DMS153 treated with DMSO at 0.1 percent for 48 hours (cell line): ENCODE results near the gene MYRF.

ENCODE experiments used
- DNase-seq: peaks from one replicate; lab custom pipeline; 2025; ENCODE audit not compliant: unreplicated experiment; lab: John Stamatoyannopoulos, UW

MYRF gene

DNA sequence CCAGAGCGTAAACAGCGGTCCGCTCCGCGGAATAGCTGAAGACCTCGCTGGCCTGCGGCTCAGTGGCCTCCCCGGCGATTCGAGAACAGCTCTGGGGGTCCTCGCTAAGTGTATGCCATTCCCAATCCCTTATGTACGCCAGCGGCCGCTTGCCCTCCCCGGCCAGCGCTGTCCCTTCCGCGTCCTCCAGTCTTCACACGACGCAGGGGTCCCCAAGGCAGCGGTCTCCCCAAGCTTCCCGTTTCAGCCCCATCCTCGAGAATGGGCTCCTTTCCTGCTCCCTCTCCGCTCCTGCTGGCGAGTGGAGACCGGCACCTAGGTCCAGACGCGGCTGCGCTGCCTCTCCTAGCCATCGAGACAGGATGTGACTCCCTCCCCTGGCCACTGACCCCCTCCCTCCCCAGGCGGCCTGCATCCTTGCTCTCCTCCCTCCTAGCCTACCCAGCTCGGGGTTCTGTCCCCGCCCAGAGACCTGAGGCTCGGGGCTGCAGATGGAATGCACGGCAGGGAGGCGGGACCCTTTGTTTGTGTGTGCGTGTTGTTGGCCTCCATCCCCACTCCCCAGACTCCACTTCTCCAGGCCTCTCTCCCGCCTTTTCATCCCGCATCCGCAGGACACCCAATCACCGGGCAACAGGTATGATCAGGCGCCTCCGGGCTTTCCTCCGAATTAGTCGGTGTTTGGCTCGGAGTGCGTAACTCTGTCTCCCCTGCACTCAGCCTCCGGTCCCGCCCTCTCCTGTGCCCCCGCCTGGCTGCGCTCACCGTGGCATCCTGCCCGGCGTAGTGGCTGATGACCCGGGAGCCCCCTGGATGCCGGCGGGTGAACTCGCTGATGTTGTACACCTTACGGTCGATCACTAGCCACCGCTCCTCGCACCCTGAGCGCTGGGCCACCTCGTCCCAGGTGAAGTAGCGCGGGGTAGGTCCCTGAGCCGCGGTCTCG is 63.6 kb downstream of the MYRF start:
- peak; percentile 78 for DNase-seq

DNA sequence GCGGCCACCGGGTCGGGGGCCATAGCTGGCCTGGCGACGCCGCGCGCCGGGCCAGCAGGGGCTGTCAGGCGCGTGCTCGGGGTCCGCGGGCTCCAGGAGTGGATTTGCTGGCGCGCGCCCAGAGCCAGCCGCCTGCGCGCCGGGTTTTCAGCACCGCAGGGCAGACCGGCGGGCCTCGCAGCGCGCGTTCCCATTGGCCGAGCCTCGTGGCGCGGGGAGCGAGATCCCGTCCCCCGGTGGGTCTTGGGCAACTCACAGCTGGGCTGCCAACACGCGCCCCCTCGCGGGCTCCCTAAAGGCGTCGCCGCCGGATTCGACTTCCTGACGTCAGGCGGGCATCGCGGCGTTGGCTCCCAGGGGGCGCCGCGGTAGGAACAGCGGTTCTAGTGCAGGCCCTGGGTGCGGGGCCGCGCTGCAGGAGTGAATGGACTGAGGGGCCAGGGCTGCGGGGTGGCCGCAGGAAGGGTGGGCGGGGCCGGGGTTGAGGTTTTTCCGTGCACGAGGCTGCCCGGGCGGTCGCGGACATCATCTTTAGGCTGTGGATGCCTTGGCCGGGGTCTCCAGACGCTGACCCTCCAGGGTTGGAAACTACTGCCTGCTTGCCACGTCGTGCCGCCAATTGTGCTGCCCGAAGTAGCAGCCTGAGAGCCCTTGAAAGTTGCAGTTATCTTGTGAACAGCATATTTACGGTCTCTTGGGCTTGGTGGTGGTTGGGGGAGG is 64.5 kb downstream of the MYRF start, which contains the start of gene FADS1:
TSS of gene FADS1 (minus strand) at position 268 of the 720 bp plus-strand sequence. CDS start at position 194, 74 bp downstream.
- peak; percentile 88 for DNase-seq

DNA sequence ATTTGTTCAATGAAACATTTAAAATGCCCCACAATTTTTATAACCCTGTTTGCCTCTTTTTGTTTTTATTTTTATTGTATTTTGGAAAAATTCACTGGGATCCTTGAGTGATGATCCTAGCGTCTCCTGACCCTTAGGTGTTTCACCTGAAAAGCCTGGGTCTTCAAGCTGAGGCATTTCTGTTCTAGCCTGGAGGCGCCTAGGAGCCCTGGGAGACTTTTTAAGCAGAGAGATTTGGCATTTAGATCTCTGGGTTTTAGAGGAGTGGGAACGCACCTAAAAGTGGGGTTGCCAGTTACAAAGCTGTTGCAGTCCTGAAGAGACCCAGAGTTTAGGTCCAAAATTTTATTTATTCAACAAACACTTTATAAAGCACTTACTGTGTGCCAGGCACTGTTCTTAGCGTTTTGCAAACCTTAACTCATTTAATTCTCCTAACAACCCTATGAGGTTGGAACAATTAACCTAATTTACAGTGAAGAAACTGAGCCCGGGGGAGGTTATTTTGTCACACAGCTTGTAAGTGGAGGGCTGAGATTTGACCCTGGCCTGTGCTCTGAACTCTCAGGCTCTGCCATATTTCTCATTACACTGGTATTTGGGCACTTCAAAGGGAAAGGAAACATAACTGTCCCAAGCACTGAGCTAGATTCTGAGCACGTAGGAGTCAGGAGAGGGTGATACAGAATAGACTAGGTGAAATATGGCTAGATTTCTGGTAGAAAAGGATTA is 65.2 kb downstream of the MYRF start:
- no peak for DNase-seq

DNA sequence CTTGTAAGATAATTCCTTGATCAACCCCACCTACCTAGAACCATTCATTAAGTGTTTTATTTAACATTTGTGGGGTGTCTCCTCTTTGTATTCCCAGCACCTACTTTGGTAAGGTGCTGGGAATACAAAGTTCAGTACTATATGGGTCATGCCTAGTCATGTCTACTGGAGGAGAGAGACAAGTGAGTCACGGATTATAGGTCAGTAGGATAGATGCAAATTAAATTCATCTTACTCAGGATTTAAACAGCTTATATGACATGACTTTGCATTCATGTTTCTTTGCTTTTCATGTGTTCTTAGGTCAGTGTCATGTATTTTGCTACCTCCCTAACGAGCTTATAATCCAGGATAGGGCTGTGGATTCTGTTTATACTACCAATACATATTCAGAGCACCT is 67.7 kb downstream of the MYRF start:
- DNase-seq: no peak

DNA sequence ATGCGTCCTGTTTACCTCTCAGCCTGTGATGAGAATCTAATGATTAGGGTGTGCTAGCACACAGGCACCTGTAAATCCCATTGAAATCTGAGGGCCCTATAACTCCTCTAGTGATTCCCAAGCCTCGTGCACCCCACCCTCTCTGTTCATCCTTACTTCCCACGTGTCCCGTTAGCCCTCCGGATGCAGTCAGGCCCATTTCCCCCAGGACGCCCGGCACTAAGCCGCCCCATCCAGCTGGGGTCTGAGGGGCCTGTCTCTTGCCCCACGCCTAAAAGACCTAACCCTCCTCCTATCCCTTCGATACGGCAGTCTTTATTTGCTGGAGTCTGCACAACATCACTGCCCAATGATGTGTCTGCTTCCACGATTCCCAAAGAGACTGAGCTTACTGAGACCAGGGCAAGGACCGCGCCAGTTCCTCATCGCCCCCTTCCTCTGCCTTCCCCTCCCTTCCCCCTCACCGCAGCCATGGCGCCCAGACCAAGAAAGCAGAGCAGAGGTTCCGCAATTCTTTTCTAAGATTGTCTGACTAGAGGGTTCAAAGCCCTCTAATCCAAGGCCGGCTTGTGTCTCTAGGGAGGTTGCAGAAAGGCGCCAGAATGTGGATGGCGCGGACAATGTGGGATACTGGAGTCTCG is 74.6 kb downstream of the MYRF start:
- DNase-seq: peak; percentile 48

DNA sequence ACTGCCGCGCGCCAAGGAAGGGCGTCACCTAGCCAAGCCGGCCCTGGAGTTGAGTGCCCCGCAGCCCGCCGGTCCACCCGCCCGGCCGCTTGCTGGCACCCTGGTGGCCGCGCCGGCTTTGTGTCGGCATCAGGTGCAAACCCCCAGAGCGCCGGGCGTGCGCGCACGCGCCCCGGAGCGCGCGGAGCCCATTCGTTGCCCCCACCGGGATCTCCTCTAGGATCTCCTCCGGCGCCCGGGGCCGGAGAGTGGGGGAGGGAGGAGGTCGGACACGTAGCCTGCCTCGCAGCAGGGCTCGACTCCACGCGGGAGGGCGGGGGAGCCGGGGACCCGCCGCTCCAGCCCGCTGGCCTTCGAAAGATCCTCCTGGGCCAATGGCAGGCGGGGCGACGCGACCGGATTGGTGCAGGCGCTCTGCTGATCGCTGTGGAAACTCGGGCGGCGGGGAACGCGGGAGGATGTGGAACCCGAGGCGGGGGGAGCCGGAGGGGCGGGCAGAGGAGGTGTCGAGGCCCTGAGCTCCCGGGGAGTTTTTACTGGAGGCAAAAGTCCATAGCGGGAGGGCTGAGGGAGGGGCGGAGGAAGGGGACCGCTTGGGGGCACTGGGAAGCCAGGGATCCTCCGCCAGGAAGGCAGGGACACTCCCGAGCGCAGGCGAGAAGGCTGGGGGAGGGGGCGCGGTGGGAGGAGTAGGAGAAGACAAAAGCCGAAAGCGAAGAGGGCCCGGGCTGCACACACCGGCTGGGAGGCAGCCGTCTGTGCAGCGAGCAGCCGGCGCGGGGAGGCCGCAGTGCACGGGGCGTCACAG is 75.3 kb downstream of the MYRF start, which contains the start of gene FADS2:
TSS of gene FADS2 (plus strand) at position 730 of the 808 bp plus-strand sequence. CDS start 91 bp downstream, outside the sequence.
- DNase-seq: peak; percentile 84

DNA sequence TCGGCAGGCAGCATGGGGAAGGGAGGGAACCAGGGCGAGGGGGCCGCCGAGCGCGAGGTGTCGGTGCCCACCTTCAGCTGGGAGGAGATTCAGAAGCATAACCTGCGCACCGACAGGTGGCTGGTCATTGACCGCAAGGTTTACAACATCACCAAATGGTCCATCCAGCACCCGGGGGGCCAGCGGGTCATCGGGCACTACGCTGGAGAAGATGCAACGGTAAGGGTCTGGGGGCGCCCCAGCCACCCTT is 75.9 kb downstream of the MYRF start:
- no peak for DNase-seq

DNA sequence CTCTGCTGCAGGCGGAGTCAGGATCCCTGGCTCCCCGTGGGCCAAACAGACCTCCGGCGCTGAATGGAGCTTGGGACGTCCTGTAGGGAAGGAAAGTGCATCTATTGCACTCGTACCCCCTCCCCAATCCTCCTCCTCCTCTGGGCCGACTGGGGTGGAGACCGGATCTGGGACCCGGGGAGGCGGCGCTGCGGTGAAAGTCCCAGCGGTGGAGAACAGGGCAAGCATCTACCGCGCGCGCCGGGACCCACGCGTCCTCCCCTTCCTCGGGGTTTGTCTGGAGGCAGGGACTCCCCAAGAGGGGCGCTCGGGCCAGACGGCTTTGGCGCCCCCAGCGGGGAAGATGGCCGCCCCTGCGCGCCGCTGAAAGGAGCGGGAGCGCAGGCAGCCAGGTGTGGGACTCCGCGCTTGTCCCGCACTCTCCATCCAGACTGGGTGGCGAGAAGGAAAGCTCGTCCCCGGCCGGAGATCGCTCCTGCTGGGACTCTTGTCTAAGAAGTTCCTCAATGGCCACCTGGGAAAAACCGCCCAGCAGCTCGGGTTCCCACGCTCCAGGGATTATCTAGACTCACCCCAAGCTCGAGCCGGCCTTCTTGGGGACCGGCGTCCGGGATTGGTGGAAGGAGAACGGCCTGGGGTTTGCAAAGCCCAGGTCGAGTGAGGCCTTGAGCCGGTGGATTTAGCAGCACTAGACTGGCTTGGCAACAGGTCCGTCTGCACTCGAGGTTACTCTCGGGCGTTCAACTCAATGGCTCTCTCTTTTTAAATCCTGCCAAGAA is 76.4 kb downstream of the MYRF start:
- DNase-seq: peak; percentile 40

DNA sequence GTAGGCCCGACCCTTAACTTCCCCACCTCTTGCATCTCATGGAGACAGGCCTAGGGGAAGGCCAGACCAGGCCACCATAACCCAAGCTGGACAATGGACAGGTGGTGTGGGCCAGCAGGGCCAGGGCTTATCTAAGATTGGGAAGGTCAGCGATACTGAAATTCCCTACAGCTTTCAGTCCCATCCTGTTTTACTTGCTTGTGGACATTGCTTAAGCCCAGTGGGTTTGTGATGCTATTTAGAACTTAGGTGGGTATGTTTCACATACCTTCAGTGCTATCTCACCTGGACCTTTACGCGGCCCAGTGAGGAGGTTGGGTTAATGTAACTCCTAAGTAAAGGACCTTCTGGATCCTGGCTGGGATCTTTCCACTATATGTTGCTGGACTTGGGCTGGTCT is 77.4 kb downstream of the MYRF start:
- no peak for DNase-seq

DNA sequence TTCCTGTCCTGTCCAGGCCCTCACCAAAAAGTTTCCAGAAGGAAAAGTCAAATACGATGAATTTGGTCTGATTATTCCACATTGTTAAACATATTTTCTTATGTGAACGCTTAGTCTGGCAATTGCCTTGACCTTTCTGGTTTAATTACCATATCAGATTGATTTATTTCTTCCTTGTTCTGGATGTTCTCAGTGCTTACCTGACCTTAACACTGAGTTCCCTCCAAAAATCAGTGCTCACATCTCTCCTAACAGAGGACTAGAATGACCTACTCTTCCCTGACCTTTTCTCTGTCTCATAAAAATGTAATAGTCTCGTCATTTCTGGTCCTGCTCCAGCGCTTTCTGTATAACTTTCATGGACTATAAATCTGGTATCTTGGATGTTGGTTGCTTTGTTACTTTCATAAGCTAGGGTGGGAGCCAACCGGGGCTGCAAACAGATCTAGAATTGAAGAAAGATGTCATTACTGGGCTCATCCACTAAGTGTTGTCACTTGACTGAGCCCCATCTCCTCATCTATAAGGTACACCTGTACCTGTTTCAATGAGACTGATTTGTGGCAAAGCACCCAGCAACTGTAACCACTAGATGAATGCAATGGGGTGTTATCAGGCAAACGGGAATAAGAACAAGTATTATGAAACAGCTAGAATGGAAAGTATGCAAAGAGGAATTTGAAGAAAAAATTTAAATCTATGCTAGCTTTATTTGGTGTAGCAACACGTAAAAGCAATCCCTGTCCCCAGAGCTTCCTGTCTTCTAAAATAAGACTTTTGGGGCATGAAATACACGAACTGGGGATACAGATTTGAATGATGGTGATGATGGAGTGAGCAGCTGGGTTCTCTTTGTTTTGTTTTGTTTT is 78.0 kb downstream of the MYRF start:
- DNase-seq: no peak

DNA sequence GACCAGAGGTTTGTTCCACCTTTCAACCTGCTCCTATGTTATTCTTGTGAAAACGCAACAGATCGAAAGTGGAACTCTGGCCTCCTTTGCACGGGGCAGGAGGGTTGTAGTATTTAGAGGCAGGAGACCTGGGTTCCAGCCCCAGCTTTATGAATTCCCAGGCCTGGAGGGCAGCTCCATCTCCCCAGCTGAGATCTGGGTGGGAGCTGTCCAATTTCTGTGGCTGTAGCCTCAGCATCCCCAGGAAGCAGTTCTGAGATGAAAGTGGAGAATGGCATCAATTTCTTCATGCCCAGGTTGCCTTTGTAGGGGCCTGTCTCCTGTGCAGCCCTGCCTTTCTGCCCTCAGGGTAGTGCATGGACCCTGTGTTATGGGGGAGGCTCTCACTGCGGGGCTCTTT is 79.8 kb downstream of the MYRF start:
- DNase-seq: no peak

DNA sequence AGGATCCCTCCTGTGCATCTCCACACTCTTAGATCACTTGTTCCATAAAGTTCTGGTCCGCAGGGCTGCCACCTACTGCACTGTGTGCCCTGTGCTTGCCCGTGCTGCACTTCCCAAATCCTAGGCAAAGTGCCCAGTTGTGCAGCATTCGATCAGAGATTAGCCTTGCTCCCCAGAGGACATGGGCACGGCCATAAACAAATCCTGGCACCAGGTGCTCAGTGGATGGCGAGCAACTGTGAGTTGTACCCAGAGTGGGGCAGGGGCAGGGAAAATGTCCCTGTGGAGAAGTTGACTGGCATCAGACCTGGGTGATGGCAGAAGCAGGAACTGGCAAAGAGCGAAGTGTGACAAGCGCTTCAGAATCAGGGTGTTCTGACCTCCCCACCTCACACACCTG is 80.3 kb downstream of the MYRF start:
- DNase-seq: no peak

DNA sequence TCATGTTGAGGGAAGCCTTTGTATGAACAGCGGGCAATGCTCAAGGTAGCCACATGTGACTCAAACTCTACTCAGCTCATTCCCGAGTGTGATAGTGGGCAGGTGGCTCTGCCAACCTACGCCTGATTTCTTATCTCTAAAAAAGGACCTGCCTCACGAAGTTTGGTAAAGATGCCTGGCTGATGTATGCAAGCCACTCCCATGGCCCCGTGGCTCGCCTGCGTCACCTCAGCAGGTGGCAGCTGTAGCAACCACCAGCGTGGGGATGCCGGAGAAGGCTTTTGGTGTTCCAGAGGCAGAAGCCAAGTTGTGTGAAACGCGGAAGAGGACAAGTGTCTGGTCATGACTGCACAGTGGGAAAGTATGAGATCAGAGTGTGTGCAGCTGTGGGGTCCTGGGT is 81.0 kb downstream of the MYRF start:
- DNase-seq: no peak

DNA sequence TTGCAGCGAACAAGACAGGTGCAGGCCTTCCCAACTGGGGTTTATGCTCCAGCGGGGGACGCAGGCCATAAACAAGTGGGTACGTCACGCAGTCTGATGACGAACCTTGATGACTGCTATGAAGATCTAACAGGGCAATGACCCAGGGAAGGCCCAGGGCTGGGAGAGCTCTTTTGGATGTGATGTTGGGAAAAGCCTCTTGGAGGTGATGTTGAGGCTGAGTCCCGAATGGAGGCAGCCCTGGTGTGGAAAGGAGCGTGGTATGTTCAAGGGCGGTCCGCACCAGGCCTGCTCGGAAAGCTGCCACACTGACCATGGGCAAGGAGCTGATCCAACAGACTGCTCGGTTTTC is 81.5 kb downstream of the MYRF start:
- DNase-seq: no peak

DNA sequence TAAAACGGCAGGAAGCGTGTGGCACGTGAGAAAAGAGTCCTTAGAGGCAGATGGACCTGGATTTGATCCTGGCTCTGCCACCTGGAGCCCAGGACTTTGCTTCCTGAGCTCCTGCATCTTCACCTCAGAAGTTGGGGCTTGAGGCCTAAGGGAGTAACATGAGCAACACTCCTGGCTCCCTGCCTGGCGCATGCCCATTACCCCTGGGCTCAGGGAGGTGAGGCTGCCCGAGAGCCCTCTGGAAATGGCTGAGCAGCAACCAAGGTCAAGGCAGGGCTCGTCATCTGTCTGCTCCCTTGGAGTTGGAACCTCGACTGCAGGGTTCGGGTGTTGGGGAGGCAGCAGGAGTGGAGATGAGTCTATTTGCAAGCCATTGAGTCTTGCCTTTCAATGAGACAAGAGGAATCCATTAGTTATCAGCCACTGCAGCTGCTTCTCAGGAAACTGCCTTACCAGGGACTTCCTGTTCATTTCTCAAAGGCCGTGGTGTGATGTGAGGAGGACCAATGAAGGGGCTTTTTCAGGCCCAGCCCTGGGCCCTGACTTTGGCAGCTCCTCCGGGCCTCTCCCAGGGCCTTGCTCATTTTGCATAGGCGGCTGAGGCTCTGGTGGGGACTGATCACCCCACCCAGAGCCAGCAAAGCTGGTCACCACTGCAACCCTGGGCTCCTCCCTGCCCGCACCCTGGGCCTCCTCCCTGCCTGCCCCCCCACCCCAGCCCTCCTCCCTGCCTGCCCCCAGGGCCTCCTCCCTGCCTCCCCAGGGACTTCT is 82.0 kb downstream of the MYRF start:
- DNase-seq: peak; percentile 70

DNA sequence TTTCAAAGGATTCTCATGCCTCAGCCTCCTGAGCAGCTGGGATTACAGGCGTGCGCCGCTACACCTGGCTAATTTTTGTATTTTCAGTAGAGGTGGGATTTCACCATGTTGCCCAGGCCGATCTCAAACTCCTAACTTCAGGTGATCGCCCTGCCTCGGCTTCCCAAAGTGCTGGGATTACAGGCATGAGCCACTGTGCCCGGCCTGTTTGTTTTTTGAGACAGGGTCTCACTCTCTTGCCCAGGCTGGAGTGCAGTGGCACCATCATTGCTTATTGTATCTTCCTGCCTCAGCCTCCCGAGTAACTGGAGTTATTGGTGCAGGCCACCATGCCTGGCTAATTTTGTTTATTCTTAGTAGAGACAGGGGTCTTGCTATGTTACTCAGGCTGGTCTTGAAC is 83.8 kb downstream of the MYRF start:
- no peak for DNase-seq

DNA sequence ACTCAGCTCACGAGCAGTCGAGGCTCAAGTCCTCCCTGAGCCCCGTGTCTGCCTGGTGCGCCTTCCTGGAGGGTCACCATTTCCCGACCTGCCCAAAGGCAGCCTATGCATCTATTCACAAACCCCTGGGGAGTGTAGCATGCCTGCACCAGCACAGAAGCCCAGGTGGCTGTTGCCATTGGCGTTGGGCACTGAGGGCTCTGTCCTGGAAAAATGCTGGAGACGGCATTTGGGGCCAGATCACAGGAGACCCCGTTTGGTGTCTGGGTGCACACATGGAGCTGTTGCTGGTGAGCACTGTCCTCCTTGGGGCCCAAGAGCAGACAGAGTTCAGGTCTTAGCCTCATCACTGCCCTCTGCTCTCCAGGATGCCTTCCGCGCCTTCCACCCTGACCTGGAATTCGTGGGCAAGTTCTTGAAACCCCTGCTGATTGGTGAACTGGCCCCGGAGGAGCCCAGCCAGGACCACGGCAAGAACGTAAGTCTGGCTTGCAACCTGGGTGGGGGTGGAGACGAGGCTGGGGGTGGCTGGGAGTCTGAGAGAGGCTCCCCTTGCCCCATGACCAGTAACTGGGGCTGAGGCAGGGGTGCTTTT is 85.1 kb downstream of the MYRF start:
- DNase-seq: no peak
